K562 (cell line): Measurements from ENCODE around the gene AGO3. TPM values are rescaled to one million over a fixed set of nuclear protein-coding genes. Genes with fewer than 3 reads are reported as not detected.
A peak's percentile ranks its signal among the peaks of the same experiment; 100 is the strongest.

Experiments
- ATAC-seq: fragments of 200-7000 bp; cut with Tn5 transposase; 3 replicates; pipeline ENCODE4 v1.9.1; 2020; ENCODE audit warnings: moderate library complexity
- BruUV-seq: library from RNA; stranded (reverse); fragments of 400-500 nt; replicated peaks from 2 replicates; lab custom pipeline; 2021; lab: Mats Ljungman, UMichigan
- CTCF ChIA-PET: fragments of 300-600 bp; formaldehyde crosslinking; extraction: SDS; loops from one replicate; lab custom pipeline; 2021; ENCODE audit warnings: low intra/inter-chr PET ratio; lab: Yijun Ruan, JAX
- POLR2A ChIA-PET: fragments of 300-600, 350-650 bp; sonication (Branson Sonifier 250); formaldehyde crosslinking; extraction: SDS; loops from one replicate; lab custom pipeline; 2021; ENCODE audit warnings: antibody characterized with exemption, inconsistent platforms; lab: Yijun Ruan, JAX
- DNase-seq, 4 experiments: peaks; one replicate each; pipeline versions ENCODE4 v3.0.0 to v3.0.0-alpha.2; 2011 to 2018; ENCODE audit warnings: low spot score in 3 of 4, mixed read lengths in 3 of 4; ENCODE audit errors: extremely low read depth in 1 of 4
- FAIRE-seq: peaks from 2 replicates; lab custom pipeline; 2011; peaks lifted over from hg19 to GRCh38; lab: Jason Lieb, UNC
- H2AFZ ChIP-seq: 2 replicates; pipeline ENCODE4 v1.6.0; 2011; ENCODE audit warnings: low read depth, low read length, control low read depth, inconsistent platforms
- H3K27ac ChIP-seq: fragments of 200-600 bp; 3 replicates; pipeline ENCODE4 v1.8.0; 2011; ENCODE audit warnings: low read depth, mild to moderate bottlenecking, control low read depth, inconsistent platforms, low read length, moderate library complexity, mixed read lengths; ENCODE audit errors: extremely low read depth
- H3K27me3 ChIP-seq, 2 experiments: fragments of 300-600 bp in 1 of 2; 2 replicates in 1 of 2; 3 replicates in 1 of 2; pipeline versions ENCODE4 v1.6.0 to v1.8.0; 2011; ENCODE audit warnings: inconsistent platforms in 2 of 2, low read length in 2 of 2, mild to moderate bottlenecking in 1 of 2, mixed read lengths in 1 of 2, moderate library complexity in 1 of 2; ENCODE audit not compliant: control insufficient read depth in 2 of 2, insufficient read depth in 2 of 2
- H3K36me3 ChIP-seq: fragments of 300-600 bp; 3 replicates; pipeline ENCODE4 v1.8.0; 2011; ENCODE audit warnings: mild to moderate bottlenecking, low read length, inconsistent platforms; ENCODE audit not compliant: control insufficient read depth, insufficient read depth
- H3K4me1 ChIP-seq, 2 experiments: fragments of 200-600 bp in 1 of 2; replicated peaks in 1 of 2; 2 replicates in 1 of 2; 3 replicates in 1 of 2; pipeline versions ENCODE4 v1.5.1 to v1.8.0; 2011; ENCODE audit warnings: inconsistent platforms in 2 of 2, low read length in 2 of 2, mild to moderate bottlenecking in 1 of 2, mixed read lengths in 1 of 2, moderate library complexity in 1 of 2; ENCODE audit not compliant: control insufficient read depth in 2 of 2, insufficient read depth in 2 of 2
- H3K4me2 ChIP-seq: 2 replicates; pipeline ENCODE4 v1.6.1; 2011; ENCODE audit warnings: low read length, control low read depth, inconsistent platforms, mixed read lengths; ENCODE audit not compliant: insufficient read depth
- H3K4me3 ChIP-seq: fragments of 200-600 bp; sonication (generic), shearing (Covaris generic); 2 replicates; pipeline ENCODE4 v1.5.1; 2016; ENCODE audit warnings: control low read depth, inconsistent platforms
- H3K79me2 ChIP-seq: fragments of 200-600 bp; 3 replicates; pipeline ENCODE4 v1.8.0; 2011; ENCODE audit warnings: low read length, inconsistent platforms; ENCODE audit not compliant: control insufficient read depth, insufficient read depth
- H3K9ac ChIP-seq, 2 experiments: 2 replicates each; pipeline versions ENCODE4 v1.6.0 to v1.6.1; 2011; ENCODE audit warnings: low read depth in 2 of 2, low read length in 2 of 2, control low read depth in 1 of 2, inconsistent platforms in 1 of 2, mild to moderate bottlenecking in 1 of 2, mixed read lengths in 1 of 2; ENCODE audit not compliant: insufficient read depth in 1 of 2
- H3K9me1 ChIP-seq: one replicate; pipeline ENCODE4 v1.6.0; 2011; ENCODE audit warnings: inconsistent platforms, mild to moderate bottlenecking, low read length, moderate library complexity; ENCODE audit not compliant: control insufficient read depth, insufficient read depth
- H3K9me3 ChIP-seq: replicated peaks from 2 replicates; pipeline ENCODE4 v1.5.1; 2011; ENCODE audit warnings: low read depth, low read length, inconsistent platforms; ENCODE audit not compliant: control insufficient read depth, insufficient read depth
- H4K20me1 ChIP-seq: replicated peaks from 2 replicates; pipeline ENCODE4 v1.6.1; 2011; ENCODE audit warnings: low read length, inconsistent platforms, mixed read lengths; ENCODE audit not compliant: control insufficient read depth, insufficient read depth
- CREM ChIP-seq: IDR thresholded peaks from 2 replicates; pipeline ENCODE4 v1.6.1; 2014; ENCODE audit warnings: antibody characterized with exemption, low read depth
- ELF4 ChIP-seq: fragments of 450-650 bp; formaldehyde crosslinking; IDR thresholded peaks from 2 replicates; pipeline ENCODE4 v1.4.0; 2022; ENCODE audit warnings: missing genetic modification characterization
- PHB2 ChIP-seq: fragments of 450-650 bp; IDR thresholded peaks from 2 replicates; pipeline ENCODE4 v1.6.1; 2017; ENCODE audit warnings: low read depth
- SIN3A ChIP-seq, 2 experiments: fragments of 150-350 bp in 1 of 2; IDR thresholded peaks; 2 replicates each; pipeline ENCODE4 v1.6.1; 2011 to 2016; ENCODE audit warnings: borderline replicate concordance in 2 of 2, low read depth in 2 of 2, low read length in 2 of 2, mild to moderate bottlenecking in 2 of 2, moderate library complexity in 2 of 2; ENCODE audit not compliant: control insufficient read depth in 1 of 2
- ZNF184 ChIP-seq: sonication (generic); formaldehyde crosslinking; IDR thresholded peaks from 2 replicates; pipeline ENCODE4 v1.5.0; 2020; ENCODE audit warnings: missing genetic modification reagents
- ZNF224 ChIP-seq: sonication (generic); formaldehyde crosslinking; IDR thresholded peaks from 2 replicates; pipeline ENCODE4 v1.8.0; 2022; ENCODE audit warnings: mild to moderate bottlenecking, missing genetic modification reagents
- ZNF436 ChIP-seq: fragments of 250-450, 450-650 bp; sonication (Bioruptor Pico); formaldehyde crosslinking; IDR thresholded peaks from 2 replicates; pipeline ENCODE4 v1.7.0; 2020; ENCODE audit warnings: mild to moderate bottlenecking
- WGBS: fragments of 100-300 bp; shearing (Covaris generic); methylation state at CpG from one replicate; pipeline ENCODE4 v1.1.6; 2016; ENCODE audit warnings: low coverage, mixed read lengths; ENCODE audit not compliant: insufficient coverage; ENCODE audit errors: missing lambda C conversion rate; 5-methylcytosine and 5-hydroxymethylcytosine counted together
- in situ Hi-C: fragments of 300-500 bp; cut with MboI; formaldehyde crosslinking; loops from 4 replicates; pipeline ENCODE4 v1.15.0; 2018; ENCODE audit warnings: inconsistent platforms, mixed read lengths
- intact Hi-C: fragments of 100-400 bp; cut with micrococcal nuclease; formaldehyde crosslinking; loops from 2 replicates; pipeline ENCODE4 v1.14.2; 2022
- polyA plus RNA-seq, 8 experiments: library from polyadenylated mRNA; depleted of rRNA in 4 of 8; stranded (reverse) in 5 of 8; unstranded in 3 of 8; fragments of >200 nt; fragmentation: Nextera tagmentation in 2 of 8; fragmentation: Illumina TruSeq in 1 of 8; extraction: Ambion mirVana in 2 of 8; extraction: Trizol in 1 of 8; gene quantifications; 2 replicates each; pipeline versions ENCODE4 v1.2.1 to v1.2.3, GENCODE V29; 2011 to 2014; ENCODE audit warnings: inconsistent platforms in 1 of 8, missing spikeins in 1 of 8
- total RNA-seq, 7 experiments: library from RNA; depleted of rRNA in 6 of 7; stranded (reverse); fragments of >200 nt in 6 of 7; fragmentation: Illumina TruSeq in 2 of 7; extraction: Trizol in 2 of 7; gene quantifications; 2 replicates each; pipeline versions ENCODE4 v1.2.1 to v1.2.3, GENCODE V29; 2011 to 2021; ENCODE audit warnings: low replicate concordance in 1 of 7
- TF ChIP-seq, protein P1 (sequence below), 2 experiments: fragments of 450-650 bp in 1 of 2; sonication (generic) in 1 of 2; formaldehyde crosslinking in 1 of 2; IDR thresholded peaks; 2 replicates each; pipeline versions ENCODE4 v1.7.1 to v1.9.0; 2016 to 2022; ENCODE audit warnings: inconsistent platforms in 1 of 2, mild to moderate bottlenecking in 1 of 2, missing genetic modification reagents in 1 of 2
- TF ChIP-seq, protein P2 (sequence below): fragments of 450-650 bp; formaldehyde crosslinking; conservative IDR thresholded peaks from 2 replicates; pipeline ENCODE4 v1.4.0; 2022; ENCODE audit warnings: mild to moderate bottlenecking, missing genetic modification characterization

Gene AGO3
- total and polyA plus RNA-seq, 9 of the 15 experiments (the other 6 are each of a cell fraction or from before 2014, with no cell fraction given): 4.5 to 41.5 (median 22.7) TPM

- DNase-seq (peak in 1 of 4 experiments; percentile 9), FAIRE-seq (no peak), ATAC-seq (0 out of 3 replicates have a peak, but pooled peaks have one; percentile 0)
- H3K4me3 ChIP-seq: no peak overlapping the region
- H2AFZ ChIP-seq: no peak overlapping the region
- peaks cover 8% of the 10 kb centered on the region for H3K9me1 ChIP-seq
- H4K20me1 ChIP-seq: peaks cover 20% of the 10 kb centered on the region
- in situ Hi-C loops: no loop called here
- WGBS: 31% methylated on average over 2 of the region's 2 CpGs
- ChIA-PET CTCF (no interaction called here), POLR2A (interaction anchor here (0.6 to 3.7 kb wide), 8 partner anchors 13 to 74 kb away, joined by 3 to 19 read pairs (median 4); no protein-coding TSS in a partner anchor)
- peaks cover 36 to 53% of the 10 kb centered on the region in 2 experiments for H3K4me1 ChIP-seq
- H3K27me3 ChIP-seq: no peaks in the 10 kb centered on the region
- H3K4me2 ChIP-seq: peak overlapping the region; percentile 73
- H3K36me3 ChIP-seq: peaks cover 39% of the 10 kb centered on the region
- peak overlapping the region; percentile 69 for H3K27ac ChIP-seq
- peak overlapping the region; percentile 52 to 82; a peak in 3 of 4 replicates for H3K9ac ChIP-seq
- peaks cover 77% of the 10 kb centered on the region for H3K79me2 ChIP-seq
- H3K9me3 ChIP-seq: no peaks in the 10 kb centered on the region
- no TSS peak for BruUV-seq
- intact Hi-C loops: loop anchor here (10.0 kb wide), 1 partner anchor 437 kb away; the partner anchor contains the start of gene EVA1B
- TF ChIP-seq, protein P1, sequence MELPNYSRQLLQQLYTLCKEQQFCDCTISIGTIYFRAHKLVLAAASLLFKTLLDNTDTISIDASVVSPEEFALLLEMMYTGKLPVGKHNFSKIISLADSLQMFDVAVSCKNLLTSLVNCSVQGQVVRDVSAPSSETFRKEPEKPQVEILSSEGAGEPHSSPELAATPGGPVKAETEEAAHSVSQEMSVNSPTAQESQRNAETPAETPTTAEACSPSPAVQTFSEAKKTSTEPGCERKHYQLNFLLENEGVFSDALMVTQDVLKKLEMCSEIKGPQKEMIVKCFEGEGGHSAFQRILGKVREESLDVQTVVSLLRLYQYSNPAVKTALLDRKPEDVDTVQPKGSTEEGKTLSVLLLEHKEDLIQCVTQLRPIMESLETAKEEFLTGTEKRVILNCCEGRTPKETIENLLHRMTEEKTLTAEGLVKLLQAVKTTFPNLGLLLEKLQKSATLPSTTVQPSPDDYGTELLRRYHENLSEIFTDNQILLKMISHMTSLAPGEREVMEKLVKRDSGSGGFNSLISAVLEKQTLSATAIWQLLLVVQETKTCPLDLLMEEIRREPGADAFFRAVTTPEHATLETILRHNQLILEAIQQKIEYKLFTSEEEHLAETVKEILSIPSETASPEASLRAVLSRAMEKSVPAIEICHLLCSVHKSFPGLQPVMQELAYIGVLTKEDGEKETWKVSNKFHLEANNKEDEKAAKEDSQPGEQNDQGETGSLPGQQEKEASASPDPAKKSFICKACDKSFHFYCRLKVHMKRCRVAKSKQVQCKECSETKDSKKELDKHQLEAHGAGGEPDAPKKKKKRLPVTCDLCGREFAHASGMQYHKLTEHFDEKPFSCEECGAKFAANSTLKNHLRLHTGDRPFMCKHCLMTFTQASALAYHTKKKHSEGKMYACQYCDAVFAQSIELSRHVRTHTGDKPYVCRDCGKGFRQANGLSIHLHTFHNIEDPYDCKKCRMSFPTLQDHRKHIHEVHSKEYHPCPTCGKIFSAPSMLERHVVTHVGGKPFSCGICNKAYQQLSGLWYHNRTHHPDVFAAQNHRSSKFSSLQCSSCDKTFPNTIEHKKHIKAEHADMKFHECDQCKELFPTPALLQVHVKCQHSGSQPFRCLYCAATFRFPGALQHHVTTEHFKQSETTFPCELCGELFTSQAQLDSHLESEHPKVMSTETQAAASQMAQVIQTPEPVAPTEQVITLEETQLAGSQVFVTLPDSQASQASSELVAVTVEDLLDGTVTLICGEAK (IDR thresholded peaks at IDR 0.05): 0 out of 2 replicates have a peak, but pooled peaks have one; percentile 8
- TF ChIP-seq, protein P1 (CRISPR knock-in tag; IDR thresholded peaks at IDR 0.05): no peak
- no peak for TF ChIP-seq ZNF436
- TF ChIP-seq ELF4: 0 out of 2 replicates have a peak, but pooled peaks have one; percentile 51
- TF ChIP-seq ZNF184: no peak
- 0 out of 2 replicates have a peak, but pooled peaks have one; percentile 20 for TF ChIP-seq PHB2
- TF ChIP-seq ZNF224 (CRISPR knock-in tag): no peak
- no peak for TF ChIP-seq SIN3A (IDR thresholded peaks at IDR 0.05; ENCODE audit: borderline replicate concordance in 2 of 2, control insufficient read depth in 1 of 2, low read depth in 2 of 2, low read length in 2 of 2)
- TF ChIP-seq, protein P2, sequence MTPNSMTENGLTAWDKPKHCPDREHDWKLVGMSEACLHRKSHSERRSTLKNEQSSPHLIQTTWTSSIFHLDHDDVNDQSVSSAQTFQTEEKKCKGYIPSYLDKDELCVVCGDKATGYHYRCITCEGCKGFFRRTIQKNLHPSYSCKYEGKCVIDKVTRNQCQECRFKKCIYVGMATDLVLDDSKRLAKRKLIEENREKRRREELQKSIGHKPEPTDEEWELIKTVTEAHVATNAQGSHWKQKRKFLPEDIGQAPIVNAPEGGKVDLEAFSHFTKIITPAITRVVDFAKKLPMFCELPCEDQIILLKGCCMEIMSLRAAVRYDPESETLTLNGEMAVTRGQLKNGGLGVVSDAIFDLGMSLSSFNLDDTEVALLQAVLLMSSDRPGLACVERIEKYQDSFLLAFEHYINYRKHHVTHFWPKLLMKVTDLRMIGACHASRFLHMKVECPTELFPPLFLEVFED (CRISPR knock-in tag): peak; percentile 77
- TF ChIP-seq CREM: no peak
Observed at GRCh38 chr1:35887508-35887907, 43.4 kb upstream of the AGO3 start.
